Measurements from ENCODE around the gene RHEB.

Gene RHEB

DNA sequence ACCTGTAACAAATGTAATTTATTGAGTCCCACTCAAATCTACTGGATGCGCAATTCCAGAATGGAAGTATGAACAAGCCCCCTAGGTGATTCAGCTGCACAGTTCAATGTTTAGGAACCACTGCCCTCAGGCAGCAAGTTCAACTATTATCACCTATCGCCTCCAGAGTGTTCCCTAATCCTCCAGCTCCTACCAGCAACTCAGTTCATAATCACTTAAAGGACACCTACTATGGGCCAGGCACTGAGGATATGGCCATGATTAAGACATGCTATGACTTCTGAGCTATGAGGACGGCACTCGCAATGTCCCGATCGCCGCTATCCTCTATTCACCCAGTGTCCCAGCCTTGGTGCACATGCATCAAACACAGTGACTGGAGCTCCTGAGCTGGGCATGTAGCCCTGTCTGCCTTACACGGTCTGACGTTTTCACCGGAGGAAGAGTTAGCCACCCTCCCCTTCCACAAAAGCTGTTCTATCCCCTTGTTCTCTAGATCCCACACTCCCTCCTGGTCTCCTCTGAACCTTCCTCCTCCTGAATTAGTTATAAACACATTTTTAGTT lies 22.3 kb downstream of the RHEB start:
- H3K27me3 ChIP-seq (ENCODE audit: insufficient read depth, poor library complexity, severe bottlenecking) = no peaks in the 10 kb centered on the region
- TF ChIP-seq, protein P1, sequence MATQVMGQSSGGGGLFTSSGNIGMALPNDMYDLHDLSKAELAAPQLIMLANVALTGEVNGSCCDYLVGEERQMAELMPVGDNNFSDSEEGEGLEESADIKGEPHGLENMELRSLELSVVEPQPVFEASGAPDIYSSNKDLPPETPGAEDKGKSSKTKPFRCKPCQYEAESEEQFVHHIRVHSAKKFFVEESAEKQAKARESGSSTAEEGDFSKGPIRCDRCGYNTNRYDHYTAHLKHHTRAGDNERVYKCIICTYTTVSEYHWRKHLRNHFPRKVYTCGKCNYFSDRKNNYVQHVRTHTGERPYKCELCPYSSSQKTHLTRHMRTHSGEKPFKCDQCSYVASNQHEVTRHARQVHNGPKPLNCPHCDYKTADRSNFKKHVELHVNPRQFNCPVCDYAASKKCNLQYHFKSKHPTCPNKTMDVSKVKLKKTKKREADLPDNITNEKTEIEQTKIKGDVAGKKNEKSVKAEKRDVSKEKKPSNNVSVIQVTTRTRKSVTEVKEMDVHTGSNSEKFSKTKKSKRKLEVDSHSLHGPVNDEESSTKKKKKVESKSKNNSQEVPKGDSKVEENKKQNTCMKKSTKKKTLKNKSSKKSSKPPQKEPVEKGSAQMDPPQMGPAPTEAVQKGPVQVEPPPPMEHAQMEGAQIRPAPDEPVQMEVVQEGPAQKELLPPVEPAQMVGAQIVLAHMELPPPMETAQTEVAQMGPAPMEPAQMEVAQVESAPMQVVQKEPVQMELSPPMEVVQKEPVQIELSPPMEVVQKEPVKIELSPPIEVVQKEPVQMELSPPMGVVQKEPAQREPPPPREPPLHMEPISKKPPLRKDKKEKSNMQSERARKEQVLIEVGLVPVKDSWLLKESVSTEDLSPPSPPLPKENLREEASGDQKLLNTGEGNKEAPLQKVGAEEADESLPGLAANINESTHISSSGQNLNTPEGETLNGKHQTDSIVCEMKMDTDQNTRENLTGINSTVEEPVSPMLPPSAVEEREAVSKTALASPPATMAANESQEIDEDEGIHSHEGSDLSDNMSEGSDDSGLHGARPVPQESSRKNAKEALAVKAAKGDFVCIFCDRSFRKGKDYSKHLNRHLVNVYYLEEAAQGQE (IDR thresholded peaks at IDR 0.05; ENCODE audit: insufficient replicate concordance, low read depth) = no peak
- TF ChIP-seq SPI1 (IDR thresholded peaks at IDR 0.05; ENCODE audit: borderline replicate concordance, low read depth) (no peak), POLR2AphosphoS5 (IDR thresholded peaks at IDR 0.05; ENCODE audit: low read depth) (no peak), GABPA (IDR thresholded peaks at IDR 0.05; ENCODE audit: low read depth) (no peak)
- TF ChIP-seq, protein P2, sequence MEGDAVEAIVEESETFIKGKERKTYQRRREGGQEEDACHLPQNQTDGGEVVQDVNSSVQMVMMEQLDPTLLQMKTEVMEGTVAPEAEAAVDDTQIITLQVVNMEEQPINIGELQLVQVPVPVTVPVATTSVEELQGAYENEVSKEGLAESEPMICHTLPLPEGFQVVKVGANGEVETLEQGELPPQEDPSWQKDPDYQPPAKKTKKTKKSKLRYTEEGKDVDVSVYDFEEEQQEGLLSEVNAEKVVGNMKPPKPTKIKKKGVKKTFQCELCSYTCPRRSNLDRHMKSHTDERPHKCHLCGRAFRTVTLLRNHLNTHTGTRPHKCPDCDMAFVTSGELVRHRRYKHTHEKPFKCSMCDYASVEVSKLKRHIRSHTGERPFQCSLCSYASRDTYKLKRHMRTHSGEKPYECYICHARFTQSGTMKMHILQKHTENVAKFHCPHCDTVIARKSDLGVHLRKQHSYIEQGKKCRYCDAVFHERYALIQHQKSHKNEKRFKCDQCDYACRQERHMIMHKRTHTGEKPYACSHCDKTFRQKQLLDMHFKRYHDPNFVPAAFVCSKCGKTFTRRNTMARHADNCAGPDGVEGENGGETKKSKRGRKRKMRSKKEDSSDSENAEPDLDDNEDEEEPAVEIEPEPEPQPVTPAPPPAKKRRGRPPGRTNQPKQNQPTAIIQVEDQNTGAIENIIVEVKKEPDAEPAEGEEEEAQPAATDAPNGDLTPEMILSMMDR (IDR thresholded peaks at IDR 0.05; ENCODE audit: insufficient read depth, low read length) = no peak
- DNase-seq (ENCODE audit: low read depth in 1 of 2, low spot score in 1 of 2) = no peak
- H3K4me3 ChIP-seq (replicated peaks; ENCODE audit: insufficient read depth, low read length) = no peak overlapping the region
- H3K27ac ChIP-seq (replicated peaks) = no peak overlapping the region

DNA sequence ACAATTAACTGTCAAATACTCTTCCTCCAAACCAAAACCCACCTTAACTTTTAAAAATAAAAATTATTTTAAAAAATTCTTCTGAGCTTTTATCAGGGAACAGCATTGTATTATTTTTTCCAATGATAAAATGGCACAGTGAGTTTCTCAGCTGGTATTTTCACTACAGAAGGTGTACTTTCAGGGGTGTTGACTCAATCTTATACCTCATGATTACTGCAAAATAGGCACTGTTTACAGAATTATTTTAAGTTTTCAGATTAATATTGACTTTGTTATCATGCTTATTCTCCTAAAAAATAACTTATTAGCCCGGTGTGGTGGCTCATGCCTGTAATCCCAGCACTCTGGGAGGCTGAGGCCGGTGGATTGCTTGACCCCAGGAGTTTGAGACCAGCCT lies 24.3 kb downstream of the RHEB start:
- TF ChIP-seq SPI1 (IDR thresholded peaks at IDR 0.05; ENCODE audit: borderline replicate concordance, low read depth) (no peak), GABPA (IDR thresholded peaks at IDR 0.05; ENCODE audit: low read depth) (no peak), POLR2AphosphoS5 (IDR thresholded peaks at IDR 0.05; ENCODE audit: low read depth) (no peak)
- TF ChIP-seq, protein P1 (IDR thresholded peaks at IDR 0.05; ENCODE audit: insufficient replicate concordance, low read depth) = no peak
- TF ChIP-seq, protein P2 (IDR thresholded peaks at IDR 0.05; ENCODE audit: insufficient read depth, low read length) = no peak
- DNase-seq (ENCODE audit: low read depth in 1 of 2, low spot score in 1 of 2) = no peak
- Histone ChIP-seq H3K27ac (replicated peaks) (no peak overlapping the region), H3K27me3 (ENCODE audit: insufficient read depth, poor library complexity, severe bottlenecking) (no peaks in the 10 kb centered on the region), H3K4me3 (replicated peaks; ENCODE audit: insufficient read depth, low read length) (no peak overlapping the region)

DNA sequence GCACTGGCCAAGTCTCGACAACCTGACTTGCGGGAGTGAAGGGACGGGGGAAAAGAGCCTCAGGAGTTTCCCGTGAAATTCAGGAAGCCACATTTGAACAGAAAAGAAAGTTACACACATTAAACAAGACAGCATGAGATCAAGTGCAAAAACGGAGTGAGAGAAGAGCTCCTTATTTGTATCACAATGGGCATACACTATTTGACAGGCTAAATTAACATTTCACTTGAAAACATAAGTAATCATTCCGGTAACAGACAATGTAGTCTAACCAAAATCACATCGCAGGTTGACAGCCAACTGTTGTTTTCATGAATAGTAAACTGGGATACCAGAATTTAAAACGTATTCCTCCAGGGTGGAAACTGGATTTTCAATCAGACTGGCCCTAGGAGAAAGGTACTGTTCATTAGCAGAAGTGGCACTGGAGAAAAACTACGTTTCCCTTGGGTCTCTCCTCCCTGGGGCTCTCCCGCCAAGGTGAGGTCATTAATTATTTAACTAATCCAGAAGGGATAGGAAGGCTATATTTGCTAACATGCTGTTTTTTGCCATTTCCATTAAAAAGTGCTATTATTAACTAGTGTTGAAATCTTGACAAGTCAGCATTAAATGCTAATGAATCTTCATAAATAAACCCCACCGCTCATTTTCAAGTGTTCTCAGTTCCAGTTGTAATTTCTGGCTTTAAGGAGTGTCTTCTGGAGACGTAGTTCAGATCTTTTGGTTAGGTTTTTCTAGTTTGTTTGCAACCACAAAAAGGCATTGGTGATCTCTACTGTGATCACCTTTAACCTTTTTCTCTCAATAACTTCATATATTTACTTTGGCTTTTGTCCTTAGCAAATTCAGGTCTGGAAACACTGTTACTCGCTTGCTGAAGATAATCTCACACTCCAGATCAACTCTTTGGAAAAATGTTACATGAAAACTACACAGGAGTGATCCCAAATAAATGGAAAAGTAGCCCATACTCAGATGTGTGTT lies 25.1 kb downstream of the RHEB start:
- TF ChIP-seq GABPA (IDR thresholded peaks at IDR 0.05; ENCODE audit: low read depth) (no peak), POLR2AphosphoS5 (IDR thresholded peaks at IDR 0.05; ENCODE audit: low read depth) (no peak), SPI1 (IDR thresholded peaks at IDR 0.05; ENCODE audit: borderline replicate concordance, low read depth) (no peak)
- TF ChIP-seq, protein P2 (IDR thresholded peaks at IDR 0.05; ENCODE audit: insufficient read depth, low read length) = no peak
- TF ChIP-seq, protein P1 (IDR thresholded peaks at IDR 0.05; ENCODE audit: insufficient replicate concordance, low read depth) = no peak
- Histone ChIP-seq H3K27me3 (ENCODE audit: insufficient read depth, poor library complexity, severe bottlenecking) (no peaks in the 10 kb centered on the region), H3K4me3 (replicated peaks; ENCODE audit: insufficient read depth, low read length) (no peak overlapping the region), H3K27ac (replicated peaks) (no peak overlapping the region)
- DNase-seq (ENCODE audit: low read depth in 1 of 2, low spot score in 1 of 2) = no peak

All from HL-60 (cell line).